Activated CD4-positive, alpha-beta T cell treated with anti-CD3 and anti-CD28 coated beads for 36 hours (primary cell): ENCODE data around the gene MRPL20. TPM values are rescaled to one million over a fixed set of nuclear protein-coding genes. Genes with fewer than 3 reads are reported as not detected.
"Not testable (repeated sequence)": the region's sequence is repeated elsewhere in the genome, so short reads cannot be mapped to it uniquely, and the experiment has no call there.

Experiments used
- ATAC-seq: fragments of 200-7000 bp; cut with Tn5 transposase; one replicate; pipeline ENCODE4 v1.10.0; 2021; ENCODE audit warnings: mild to moderate bottlenecking, moderate library complexity
- CTCF ChIA-PET: fragments of 350-600 bp; sonication (Branson Sonifier 250); formaldehyde crosslinking; loops from one replicate; lab custom pipeline; 2021; ENCODE audit warnings: antibody characterized with exemption; lab: Charles Lee
- POLR2A ChIA-PET: fragments of 350-600 bp; sonication (Branson Sonifier 250); formaldehyde crosslinking; loops from one replicate; lab custom pipeline; 2021; ENCODE audit warnings: antibody characterized with exemption, inconsistent platforms; lab: Charles Lee
- DNase-seq: peaks from one replicate; pipeline ENCODE4 v3.0.0-alpha.2; 2020
- H3K27ac Mint-ChIP-seq: one replicate; pipeline ENCODE4 v1.8.0; 2021; ENCODE audit warnings: mixed read lengths
- H3K27me3 Mint-ChIP-seq: one replicate; pipeline ENCODE4 v1.8.0; 2021; ENCODE audit warnings: mixed read lengths
- H3K36me3 Mint-ChIP-seq: one replicate; pipeline ENCODE4 v1.8.0; 2021; ENCODE audit warnings: low read depth, mixed read lengths
- H3K4me1 Mint-ChIP-seq: one replicate; pipeline ENCODE4 v1.8.0; 2021; ENCODE audit warnings: mixed read lengths
- H3K4me3 Mint-ChIP-seq: one replicate; pipeline ENCODE4 v1.8.0; 2021; ENCODE audit warnings: mild to moderate bottlenecking, moderate library complexity, mixed read lengths
- H3K9me3 Mint-ChIP-seq: one replicate; pipeline ENCODE4 v1.8.0; 2021; ENCODE audit warnings: low read depth, mixed read lengths
- intact Hi-C, 2 experiments: fragments of 100-400 bp; cut with DNase I in 1 of 2; cut with micrococcal nuclease in 1 of 2; formaldehyde crosslinking; loops; one replicate each; pipeline versions ENCODE4 v1.14.2 to v1.15.1; 2022 to 2024; cut with DNase I, micrococcal nuclease
- total RNA-seq, 2 experiments: library from RNA; stranded (reverse); gene quantifications; one replicate each; pipeline ENCODE4 v1.2.3, GENCODE V29; 2021

The MRPL20 gene
- total RNA-seq, 2 experiments from 2014 or later = 126 to 143 TPM

DNA sequence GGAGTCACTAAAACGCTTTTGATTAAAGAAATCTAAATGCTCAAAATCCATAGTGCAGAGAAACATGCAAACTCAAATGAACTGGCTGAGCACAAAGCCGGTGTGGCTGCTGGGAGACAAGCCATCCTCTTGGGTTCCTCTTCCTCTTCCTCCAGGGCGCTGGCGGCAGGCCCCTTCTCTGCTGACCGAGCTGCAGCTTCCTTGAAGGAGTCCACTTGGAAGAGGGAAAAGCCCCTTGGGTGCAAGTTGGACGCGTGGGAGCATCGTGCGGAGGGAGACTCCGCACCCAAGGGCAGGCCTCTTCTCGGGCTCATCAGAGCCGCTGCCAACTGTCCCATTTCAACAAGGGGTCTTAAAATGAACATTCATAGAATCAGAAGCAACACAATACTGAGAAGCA lies 15.9 kb downstream of the MRPL20 start:
- Mint-ChIP-seq H3K36me3 (peaks cover 82% of the 10 kb centered on the region), H3K27me3 (no peaks in the 10 kb centered on the region), H3K9me3 (no peaks in the 10 kb centered on the region), H3K27ac (no peak overlapping the region), H3K4me1 (peaks cover 5% of the 10 kb centered on the region), H3K4me3 (no peak overlapping the region)
- ATAC-seq (no peak), DNase-seq (no peak)
- ChIA-PET CTCF (interaction anchor here (2.5 kb wide), 1 partner anchor 8 kb away, joined by 15 read pairs; the partner anchor contains the start of gene CCNL2), POLR2A (no interaction called here)
- intact Hi-C loops = no loop called here

DNA sequence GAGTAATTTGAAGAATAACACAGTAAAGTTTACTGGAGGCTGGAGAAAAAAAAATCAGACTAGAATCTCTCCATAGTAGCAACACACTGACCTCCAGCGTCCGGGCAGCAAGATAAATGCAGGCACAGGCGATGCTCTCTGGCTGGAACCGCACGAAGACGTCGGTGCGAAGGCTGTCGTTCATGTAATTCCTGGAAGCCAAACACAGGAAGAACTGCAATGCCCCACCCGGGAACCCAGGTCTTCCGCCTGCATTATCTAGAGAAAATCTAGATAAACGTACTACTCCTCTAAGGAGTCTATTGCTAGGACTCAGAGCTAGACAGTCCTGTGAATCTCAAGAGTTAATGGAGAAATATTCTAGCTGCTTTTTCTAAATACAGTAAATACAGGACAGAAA lies 16.4 kb downstream of the MRPL20 start:
- intact Hi-C loops = no loop called here
- ChIA-PET CTCF (interaction anchor here (2.1 to 2.5 kb wide), 2 partner anchors 9 to 12 kb away, joined by 8 to 15 read pairs; partner anchors contain the start of gene CCNL2), POLR2A (no interaction called here)
- Mint-ChIP-seq H3K4me1 (peaks cover 5% of the 10 kb centered on the region), H3K27ac (no peak overlapping the region), H3K27me3 (no peaks in the 10 kb centered on the region), H3K9me3 (no peaks in the 10 kb centered on the region), H3K36me3 (peaks cover 85% of the 10 kb centered on the region), H3K4me3 (no peak overlapping the region)
- ATAC-seq (no peak), DNase-seq (no peak)

DNA sequence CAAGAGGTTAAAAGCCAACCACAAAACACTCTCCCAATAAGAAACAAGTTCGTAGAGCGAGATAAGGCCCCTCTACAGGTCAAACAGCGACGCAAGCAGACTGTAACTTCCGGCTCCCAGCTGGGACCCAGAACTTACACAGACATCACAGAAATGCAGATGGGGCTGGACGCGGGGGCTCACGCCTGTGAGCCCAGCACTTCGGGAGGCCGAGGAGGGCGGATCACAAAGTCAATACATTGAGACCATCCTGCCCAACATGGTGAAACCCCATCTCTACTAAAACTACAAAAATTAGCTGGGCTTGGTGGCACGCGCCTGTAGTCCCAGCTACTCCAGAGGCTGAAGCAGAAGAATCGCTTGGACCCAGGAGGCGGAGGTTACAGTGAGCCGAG lies 19.0 kb downstream of the MRPL20 start:
- intact Hi-C loops = no loop called here
- Mint-ChIP-seq H3K4me3 (no peak overlapping the region), H3K36me3 (peaks cover 61% of the 10 kb centered on the region), H3K9me3 (no peaks in the 10 kb centered on the region), H3K27me3 (no peaks in the 10 kb centered on the region), H3K27ac (no peak overlapping the region), H3K4me1 (no peaks in the 10 kb centered on the region)
- ATAC-seq (no peak), DNase-seq (no peak)
- CTCF ChIA-PET = no interaction called here
- POLR2A ChIA-PET = no interaction called here

DNA sequence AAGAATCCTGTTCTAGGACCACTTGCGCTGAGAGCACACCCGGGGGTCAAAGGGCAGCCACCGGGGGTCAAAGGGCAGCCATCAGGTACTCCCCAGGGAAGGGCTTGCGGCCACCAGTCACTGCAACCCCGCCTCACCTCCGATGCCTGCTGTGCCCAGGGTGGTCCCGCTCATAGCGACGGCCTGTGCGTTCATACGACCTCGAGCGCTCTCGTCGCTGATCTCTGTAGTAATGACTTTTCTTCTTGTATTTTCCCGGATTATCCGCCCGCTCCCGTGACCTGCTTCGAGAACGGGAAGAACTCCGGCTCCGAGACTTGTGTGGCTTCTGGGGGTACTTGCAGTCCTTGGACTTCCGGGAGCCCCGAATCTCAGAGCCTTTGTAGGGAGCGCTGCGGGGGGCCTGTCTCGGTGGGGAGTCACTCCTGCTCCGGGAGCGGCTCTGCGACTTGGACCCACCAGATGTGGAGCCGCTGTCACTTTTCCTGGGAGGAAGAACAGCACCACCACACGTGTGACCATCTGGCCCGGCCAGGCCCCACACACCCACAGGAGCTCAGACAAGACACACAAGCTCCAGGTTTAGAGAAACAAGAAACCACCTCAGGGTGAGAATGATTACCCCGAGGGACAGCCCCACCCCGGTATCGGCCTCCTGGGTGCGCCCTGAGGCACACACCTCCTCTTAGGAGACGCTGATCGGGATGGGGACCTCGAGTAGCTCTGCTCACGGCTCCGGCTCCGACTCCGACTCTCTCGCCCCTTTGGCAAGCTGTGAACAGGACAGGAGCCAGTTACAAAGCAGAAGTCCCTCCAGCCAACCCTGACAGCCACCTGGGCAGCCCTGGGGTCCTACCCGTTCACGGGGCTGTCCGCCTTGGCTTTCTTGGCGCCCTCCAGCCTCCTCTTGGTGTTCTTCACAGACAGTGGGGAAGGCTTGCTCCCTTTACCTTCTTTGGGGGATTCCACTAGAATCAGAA lies 19.7 kb downstream of the MRPL20 start:
- Mint-ChIP-seq H3K27me3 (no peaks in the 10 kb centered on the region), H3K9me3 (no peaks in the 10 kb centered on the region), H3K36me3 (peaks cover 54% of the 10 kb centered on the region), H3K4me3 (no peak overlapping the region), H3K4me1 (no peaks in the 10 kb centered on the region), H3K27ac (no peak overlapping the region)
- POLR2A ChIA-PET = interaction anchor here (1.2 kb wide), 1 partner anchor 12 kb away, joined by 3 read pairs; the partner anchor contains the start of gene CCNL2
- intact Hi-C loops = no loop called here
- CTCF ChIA-PET = no interaction called here
- ATAC-seq = no peak
- DNase-seq = no peak

DNA sequence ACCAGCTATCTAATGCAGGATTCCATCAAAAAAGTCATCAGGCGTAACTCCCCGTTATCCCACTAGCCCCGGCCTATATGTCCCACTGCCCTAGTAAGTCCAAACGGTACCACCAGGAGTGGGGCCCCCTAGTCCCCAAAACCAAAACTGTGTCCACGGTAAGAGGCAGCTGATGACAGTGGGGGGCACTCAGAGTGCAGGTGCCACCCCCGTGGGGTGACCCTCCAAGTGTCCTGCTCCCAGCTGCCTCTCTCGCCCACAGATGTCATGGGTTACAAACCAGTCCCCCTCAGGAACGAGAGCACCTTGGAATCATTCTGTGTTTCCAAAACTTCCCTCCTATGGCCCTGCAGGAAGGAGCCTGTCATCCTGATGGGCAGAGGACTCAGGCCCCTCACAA lies 21.2 kb downstream of the MRPL20 start:
- DNase-seq (no peak), ATAC-seq (no peak)
- Mint-ChIP-seq H3K27me3 (no peaks in the 10 kb centered on the region), H3K4me1 (no peaks in the 10 kb centered on the region), H3K27ac (no peak overlapping the region), H3K9me3 (no peaks in the 10 kb centered on the region), H3K36me3 (peaks cover 42% of the 10 kb centered on the region), H3K4me3 (no peak overlapping the region)
- ChIA-PET CTCF (interaction anchor here (0.9 kb wide), 1 partner anchor 14 kb away, joined by 3 read pairs; no protein-coding TSS in a partner anchor), POLR2A (no interaction called here)
- intact Hi-C loops = no loop called here

DNA sequence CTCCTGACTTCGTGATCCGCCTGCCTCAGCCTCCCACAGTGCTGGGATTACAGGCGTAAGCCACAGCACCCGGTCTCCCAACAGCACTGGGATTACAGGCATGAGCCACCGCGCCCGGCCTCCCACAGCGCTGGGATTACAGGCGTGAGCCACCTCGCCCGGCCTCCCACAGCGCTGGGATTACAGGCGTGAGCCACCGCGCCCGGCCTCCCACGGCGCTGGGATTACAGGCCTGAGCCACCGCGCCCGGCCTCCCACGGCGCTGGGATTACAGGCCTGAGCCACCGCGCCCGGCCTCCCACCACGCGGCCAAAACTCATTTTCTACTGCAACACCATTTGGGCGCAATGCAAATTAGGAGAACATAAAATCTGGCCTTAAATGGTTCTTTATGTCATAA lies 21.8 kb downstream of the MRPL20 start:
- H3K4me1 Mint-ChIP-seq, intact Hi-C loops, ATAC-seq, POLR2A ChIA-PET, H3K27ac Mint-ChIP-seq, H3K27me3 Mint-ChIP-seq, H3K9me3 Mint-ChIP-seq, H3K4me3 Mint-ChIP-seq, DNase-seq: not testable (repeated sequence)
- CTCF ChIA-PET = interaction anchor here (0.8 kb wide), 1 partner anchor 14 kb away, joined by 5 read pairs; the partner anchor contains the start of gene CCNL2
- peaks cover 36% of the 10 kb centered on the region for H3K36me3 Mint-ChIP-seq

DNA sequence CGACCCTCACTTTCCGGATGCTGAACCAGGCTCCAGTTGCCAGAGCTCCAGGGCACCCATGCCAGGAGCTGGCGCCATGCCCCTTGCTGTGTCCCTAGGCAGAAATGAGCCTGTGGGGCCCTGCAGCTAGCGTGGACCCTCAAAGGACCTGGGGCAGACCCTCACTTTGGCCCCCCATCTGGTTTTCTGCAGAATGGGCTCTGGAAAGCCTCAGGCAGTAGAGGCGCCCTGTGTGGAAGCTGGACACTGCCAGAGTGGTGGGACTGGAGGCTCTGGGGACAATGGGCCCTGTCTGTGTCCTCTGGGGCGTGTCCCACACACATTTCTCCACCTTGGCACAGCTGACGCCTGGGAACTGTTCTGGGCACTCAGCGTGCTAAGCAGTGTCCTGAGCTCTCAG lies 25.8 kb downstream of the MRPL20 start:
- intact Hi-C loops = no loop called here
- Mint-ChIP-seq H3K4me1 (no peaks in the 10 kb centered on the region), H3K36me3 (peaks cover 7% of the 10 kb centered on the region), H3K27me3 (no peaks in the 10 kb centered on the region), H3K4me3 (no peak overlapping the region), H3K9me3 (no peaks in the 10 kb centered on the region), H3K27ac (no peak overlapping the region)
- ATAC-seq = no peak
- no peak for DNase-seq
- ChIA-PET CTCF (no interaction called here), POLR2A (no interaction called here)

DNA sequence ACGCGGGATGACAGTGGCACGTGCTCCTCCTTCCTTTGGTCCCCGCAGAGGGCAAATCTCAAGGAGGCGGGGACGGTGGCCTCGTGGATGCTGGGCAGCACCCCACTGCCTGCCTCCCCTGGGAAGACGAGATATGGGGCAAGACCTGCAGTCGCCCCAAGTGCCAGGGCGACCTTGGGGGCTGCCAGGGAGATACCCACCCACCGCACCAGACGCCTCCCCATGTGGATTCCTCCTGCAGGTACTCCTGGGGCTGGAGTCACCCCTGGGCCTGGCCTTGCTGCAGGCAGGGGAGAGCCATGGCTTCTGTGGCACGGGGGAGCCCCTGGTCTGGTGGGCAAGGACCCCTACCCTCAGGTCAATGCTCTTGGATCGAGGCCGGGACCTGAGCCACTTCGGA lies 26.2 kb downstream of the MRPL20 start:
- H3K4me1 Mint-ChIP-seq = no peaks in the 10 kb centered on the region
- ATAC-seq (no peak), DNase-seq (no peak)
- H3K4me3 Mint-ChIP-seq = no peak overlapping the region
- H3K9me3 Mint-ChIP-seq = no peaks in the 10 kb centered on the region
- CTCF ChIA-PET = no interaction called here
- H3K27ac Mint-ChIP-seq = no peak overlapping the region
- POLR2A ChIA-PET = no interaction called here
- H3K27me3 Mint-ChIP-seq = no peaks in the 10 kb centered on the region
- H3K36me3 Mint-ChIP-seq = peaks cover 2% of the 10 kb centered on the region
- intact Hi-C loops = no loop called here

DNA sequence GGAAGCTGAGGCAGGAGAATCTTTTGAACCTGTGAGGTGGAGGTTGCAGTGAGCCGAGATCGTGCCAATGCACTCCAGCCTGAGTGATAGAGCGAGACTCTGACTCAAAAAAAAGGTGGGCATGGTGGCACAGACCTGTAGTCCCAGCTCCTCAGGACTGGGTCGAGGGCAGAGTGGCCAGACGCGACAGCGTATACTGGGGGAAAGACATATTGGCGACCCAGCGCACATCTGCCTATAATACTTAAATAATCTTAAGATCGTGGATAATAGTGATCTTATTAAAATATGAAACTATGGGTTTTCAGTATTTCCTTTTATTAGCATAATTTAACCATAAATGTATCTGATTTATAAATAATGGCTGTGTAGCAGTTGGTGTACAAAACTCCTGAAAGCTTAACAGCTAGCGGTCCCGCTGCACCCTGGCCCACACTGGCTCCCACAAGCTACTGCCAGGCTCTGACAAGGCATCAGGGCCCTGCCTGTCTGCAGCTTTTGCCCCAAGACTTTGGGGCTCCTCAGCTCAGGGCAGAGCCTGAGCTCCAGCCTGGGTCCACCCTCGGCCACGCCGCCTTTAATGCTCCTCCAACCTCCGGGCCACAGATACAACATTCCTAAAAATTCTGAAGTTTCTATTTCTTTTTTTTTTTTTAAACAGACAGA lies 29.4 kb downstream of the MRPL20 start:
- intact Hi-C loops = no loop called here

DNA sequence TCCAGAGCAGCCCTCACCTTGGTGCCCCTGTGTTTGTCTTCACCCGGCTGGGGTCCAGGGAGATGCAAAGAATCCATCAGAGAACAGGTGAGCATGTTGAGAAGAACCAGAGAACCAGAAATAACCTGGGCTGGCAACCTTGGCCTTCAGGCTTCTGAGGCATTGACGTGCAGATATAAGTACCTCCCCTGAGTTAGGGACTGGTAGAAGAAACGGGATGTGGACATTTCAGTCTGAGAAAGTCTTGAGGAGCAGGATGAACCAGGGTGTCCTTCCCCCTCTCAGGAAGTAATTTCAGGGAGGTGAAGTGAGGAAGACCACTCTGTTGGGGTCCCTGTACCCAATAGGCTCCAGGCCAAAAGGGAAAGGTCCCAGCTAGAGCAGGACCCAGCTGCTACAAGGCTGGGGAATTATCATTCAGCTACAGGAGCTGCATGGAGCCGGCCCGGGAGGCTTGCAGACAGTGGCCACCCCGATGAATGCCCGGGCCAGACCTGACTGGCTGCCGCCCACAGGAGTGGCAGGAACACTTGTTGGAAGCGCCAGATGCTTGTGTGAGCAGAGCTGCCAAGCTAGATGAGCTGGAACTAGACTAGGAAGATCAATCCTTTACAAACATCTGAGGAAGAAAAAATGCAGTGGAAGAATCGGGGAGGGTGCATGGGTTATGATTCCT lies 30.4 kb downstream of the MRPL20 start:
- Mint-ChIP-seq H3K27ac (no peak overlapping the region), H3K36me3 (peaks cover 9% of the 10 kb centered on the region), H3K4me3 (peak overlapping the region; percentile 87), H3K9me3 (no peaks in the 10 kb centered on the region), H3K4me1 (peaks cover 16% of the 10 kb centered on the region), H3K27me3 (no peaks in the 10 kb centered on the region)
- ChIA-PET POLR2A (interaction anchor here (0.6 to 1.0 kb wide), 2 partner anchors 22 to 54 kb away, joined by 3 read pairs; partner anchors contain the start of gene CCNL2), CTCF (interaction anchor here (1.3 to 2.2 kb wide), 3 partner anchors 13 to 128 kb away, joined by 3 to 9 read pairs (median 3); no protein-coding TSS in a partner anchor)
- intact Hi-C loops = no loop called here
- no peak for DNase-seq
- ATAC-seq = no peak

More for the DNA sequence above, 29.4 kb downstream of the MRPL20 start:
- H3K9me3 Mint-ChIP-seq = no peaks in the 10 kb centered on the region
- no peak for ATAC-seq
- no peak overlapping the region for H3K27ac Mint-ChIP-seq
- H3K27me3 Mint-ChIP-seq = no peaks in the 10 kb centered on the region
- ChIA-PET POLR2A (interaction anchor here (0.7 to 1.0 kb wide), 3 partner anchors 21 to 510 kb away, joined by 3 to 7 read pairs (median 3); partner anchors contain the start of gene CCNL2), CTCF (interaction anchor here (0.7 kb wide), 1 partner anchor 244 kb away, joined by 3 read pairs; no protein-coding TSS in a partner anchor)
- peaks cover 9% of the 10 kb centered on the region for H3K36me3 Mint-ChIP-seq
- H3K4me3 Mint-ChIP-seq = no peak overlapping the region
- no peak for DNase-seq
- H3K4me1 Mint-ChIP-seq = peaks cover 11% of the 10 kb centered on the region
